CD4-positive, alpha-beta T cell (primary cell): ENCODE results near the gene MBOAT2. TPM values are rescaled to one million over a fixed set of nuclear protein-coding genes. Genes with fewer than 3 reads are reported as not detected.

ENCODE experiments used
- ATAC-seq: fragments of 200-7000 bp; cut with Tn5 transposase; one replicate; pipeline ENCODE4 v1.10.0; 2022; ENCODE audit warnings: mild to moderate bottlenecking; ENCODE audit not compliant: poor library complexity
- CTCF ChIA-PET: fragments of 350-600 bp; sonication (Branson Sonifier 250); formaldehyde crosslinking; loops from one replicate; lab custom pipeline; 2021; ENCODE audit warnings: antibody characterized with exemption, inconsistent platforms; lab: Charles Lee
- POLR2A ChIA-PET: fragments of 350-600 bp; sonication (Branson Sonifier 250); formaldehyde crosslinking; loops from one replicate; lab custom pipeline; 2021; ENCODE audit warnings: antibody characterized with exemption, inconsistent platforms; lab: Charles Lee
- DNase-seq, 14 experiments: peaks; one replicate each; pipeline ENCODE4 v3.0.0-alpha.2; 2013 to 2020; ENCODE audit warnings: mixed read lengths in 2 of 14
- H3K27ac ChIP-seq, 2 donors: one replicate each; pipeline versions ENCODE4 v1.5.1 to v1.7.0; 2013; ENCODE audit warnings: low read length in 2 of 2, low read depth in 1 of 2, mild to moderate bottlenecking in 1 of 2
- H3K27me3 ChIP-seq, 2 experiments: 1 replicate in 1 of 2; 2 replicates in 1 of 2; pipeline versions ENCODE4 v1.6.1 to v1.7.0; 2013; ENCODE audit warnings: low read length in 2 of 2, control low read depth in 1 of 2, mild to moderate bottlenecking in 1 of 2, moderate library complexity in 1 of 2; ENCODE audit not compliant: insufficient read depth in 2 of 2, control insufficient read depth in 1 of 2
- H3K36me3 ChIP-seq: one replicate; pipeline ENCODE4 v1.6.1; 2013; ENCODE audit warnings: low read length, control low read depth; ENCODE audit not compliant: insufficient read depth
- H3K4me1 ChIP-seq: one replicate; pipeline ENCODE4 v1.6.1; 2013; ENCODE audit warnings: low read length, control low read depth; ENCODE audit not compliant: insufficient read depth
- H3K4me3 ChIP-seq: one replicate; pipeline ENCODE4 v1.5.1; 2013; ENCODE audit warnings: mild to moderate bottlenecking, low read length, moderate library complexity
- H3K9me3 ChIP-seq, 2 experiments: 1 replicate in 1 of 2; 2 replicates in 1 of 2; pipeline versions ENCODE4 v1.6.1 to v1.7.0; 2013; ENCODE audit warnings: low read length in 2 of 2, mild to moderate bottlenecking in 2 of 2, control low read depth in 1 of 2, moderate library complexity in 1 of 2; ENCODE audit not compliant: control insufficient read depth in 1 of 2, insufficient read depth in 1 of 2
- H3K27ac Mint-ChIP-seq: one replicate; pipeline ENCODE4 v1.8.0; 2020; ENCODE audit warnings: mixed read lengths
- H3K27me3 Mint-ChIP-seq: one replicate; pipeline ENCODE4 v1.8.0; 2021; ENCODE audit warnings: mixed read lengths
- H3K36me3 Mint-ChIP-seq: one replicate; pipeline ENCODE4 v1.8.0; 2021; ENCODE audit warnings: low read depth, mixed read lengths
- H3K4me1 Mint-ChIP-seq: one replicate; pipeline ENCODE4 v1.8.0; 2021; ENCODE audit warnings: low read depth, mixed read lengths
- H3K4me3 Mint-ChIP-seq: one replicate; pipeline ENCODE4 v1.8.0; 2020; ENCODE audit warnings: mild to moderate bottlenecking, mixed read lengths
- H3K9me3 Mint-ChIP-seq: one replicate; pipeline ENCODE4 v1.8.0; 2020; ENCODE audit warnings: mixed read lengths
- CTCF ChIP-seq: fragments of 200-600 bp; IDR thresholded peaks from one replicate; pipeline ENCODE4 v1.8.0; 2022; ENCODE audit warnings: antibody characterized with exemption, mild to moderate bottlenecking
- intact Hi-C, 2 experiments: fragments of 100-400 bp; cut with DNase I in 1 of 2; cut with micrococcal nuclease in 1 of 2; formaldehyde crosslinking; loops; one replicate each; pipeline versions ENCODE4 v1.15.1 to v1.9.0; 2023 to 2025; cut with DNase I, micrococcal nuclease
- total RNA-seq, 174 experiments: library from RNA in 2 of 174; stranded (reverse) in 2 of 174; gene quantifications; one replicate each; pipeline ENCODE4 v1.2.3 and lab custom pipeline; 2021 to 2026

The MBOAT2 gene
- total RNA-seq, 2 experiments from 2014 or later: 1.9 to 2.0 TPM

GRCh38 chr2:9003366-9003615 lies 193 bp downstream of the MBOAT2 start:
- Histone ChIP-seq H3K27ac (no peak overlapping the region), H3K9me3 (no peaks in the 10 kb centered on the region), H3K36me3 (no peaks in the 10 kb centered on the region), H3K4me1 (peaks cover 15% of the 10 kb centered on the region), H3K27me3 (no peaks in the 10 kb centered on the region), H3K4me3 (peak overlapping the region; percentile 44)
- Mint-ChIP-seq H3K9me3 (no peaks in the 10 kb centered on the region), H3K36me3 (no peaks in the 10 kb centered on the region), H3K4me1 (peaks cover 26% of the 10 kb centered on the region), H3K27me3 (no peaks in the 10 kb centered on the region), H3K27ac (no peak overlapping the region), H3K4me3 (no peak overlapping the region)
- ChIA-PET POLR2A (interaction anchor here (1.4 kb wide), 1 partner anchor 9 kb away, joined by 3 read pairs; no protein-coding TSS in a partner anchor), CTCF (no interaction called here)
- DNase-seq (no peak), ATAC-seq (no peak)
- no peak for TF ChIP-seq CTCF
- intact Hi-C loops: loop anchor here (5.0 to 10.0 kb wide), 7 partner anchors 326 to 1578 kb away; partner anchors contain the start of genes ADAM17 (in 1 of the 2), CPSF3 (in 1 of the 2), GRHL1 (in 1 of the 2) and ITGB1BP1 (in 1 of the 2)

GRCh38 chr2:9002637-9003365 lies 683 bp downstream of the MBOAT2 start:
- no peaks in the 10 kb centered on the region for H3K9me3 ChIP-seq
- Mint-ChIP-seq H3K27ac (no peak overlapping the region), H3K9me3 (no peaks in the 10 kb centered on the region), H3K4me1 (peaks cover 26% of the 10 kb centered on the region), H3K4me3 (peak overlapping the region; percentile 88), H3K36me3 (no peaks in the 10 kb centered on the region), H3K27me3 (no peaks in the 10 kb centered on the region)
- no peaks in the 10 kb centered on the region for H3K36me3 ChIP-seq
- no peaks in the 10 kb centered on the region for H3K27me3 ChIP-seq
- intact Hi-C loops: loop anchor here (5.0 to 10.0 kb wide), 7 partner anchors 326 to 1578 kb away; partner anchors contain the start of genes ADAM17 (in 1 of the 2), CPSF3 (in 1 of the 2), GRHL1 (in 1 of the 2) and ITGB1BP1 (in 1 of the 2)
- no peak overlapping the region for H3K27ac ChIP-seq
- peaks cover 15% of the 10 kb centered on the region for H3K4me1 ChIP-seq
- CTCF ChIA-PET: no interaction called here
- ATAC-seq: no peak
- peak overlapping the region; percentile 44 for H3K4me3 ChIP-seq
- TF ChIP-seq CTCF: no peak
- peak in 7 of 14 experiments; percentile 1 to 38 (median 5) for DNase-seq
- POLR2A ChIA-PET: interaction anchor here (1.4 kb wide), 1 partner anchor 9 kb away, joined by 3 read pairs; no protein-coding TSS in a partner anchor

GRCh38 chr2:9002313-9002636 lies 1.2 kb downstream of the MBOAT2 start:
- ChIA-PET CTCF (no interaction called here), POLR2A (no interaction called here)
- H3K36me3 Mint-ChIP-seq: no peaks in the 10 kb centered on the region
- no peak for TF ChIP-seq CTCF
- no peaks in the 10 kb centered on the region for H3K9me3 ChIP-seq
- DNase-seq: no peak
- ATAC-seq: no peak
- no peaks in the 10 kb centered on the region for H3K27me3 ChIP-seq
- peaks cover 15% of the 10 kb centered on the region for H3K4me1 ChIP-seq
- intact Hi-C loops: loop anchor here (5.0 to 10.0 kb wide), 7 partner anchors 325 to 1577 kb away; partner anchors contain the start of genes ADAM17 (in 1 of the 2), CPSF3 (in 1 of the 2), GRHL1 (in 1 of the 2) and ITGB1BP1 (in 1 of the 2)
- H3K27ac ChIP-seq: no peak overlapping the region
- no peaks in the 10 kb centered on the region for H3K36me3 ChIP-seq
- no peaks in the 10 kb centered on the region for H3K9me3 Mint-ChIP-seq
- peak overlapping the region; percentile 88 for H3K4me3 Mint-ChIP-seq
- no peak overlapping the region for H3K27ac Mint-ChIP-seq
- H3K27me3 Mint-ChIP-seq: no peaks in the 10 kb centered on the region
- peaks cover 26% of the 10 kb centered on the region for H3K4me1 Mint-ChIP-seq
- H3K4me3 ChIP-seq: no peak overlapping the region
